GM06990 (cell line): ENCODE results near the gene TOGARAM2.

ENCODE experiments used
- DNase-seq: peaks from one replicate; pipeline ENCODE4 v3.0.0-alpha.2; 2011; ENCODE audit not compliant: insufficient read length; ENCODE audit errors: extremely low read depth
- H3K27me3 ChIP-seq: replicated peaks from 2 replicates; pipeline ENCODE4 v1.6.0; 2011; ENCODE audit warnings: low read length; ENCODE audit not compliant: control insufficient read depth, insufficient read depth
- H3K36me3 ChIP-seq: 2 replicates; pipeline ENCODE4 v1.5.1; 2011; ENCODE audit warnings: low read length; ENCODE audit not compliant: control insufficient read depth, insufficient read depth
- H3K4me3 ChIP-seq: replicated peaks from 2 replicates; pipeline ENCODE4 v1.5.1; 2011; ENCODE audit warnings: low read depth, mild to moderate bottlenecking, control low read depth, low read length
- CTCF ChIP-seq: IDR thresholded peaks from 2 replicates; pipeline ENCODE4 v1.5.1; 2011; ENCODE audit warnings: low read length, control low read depth, mild to moderate bottlenecking, inconsistent platforms; ENCODE audit not compliant: insufficient read depth, poor library complexity, severe bottlenecking

Gene TOGARAM2

GRCh38 chr2:29017716-29018435 lies 36.8 kb downstream of the TOGARAM2 start:
- TF ChIP-seq CTCF = no peak
- no peaks in the 10 kb centered on the region for H3K36me3 ChIP-seq
- H3K27me3 ChIP-seq = no peaks in the 10 kb centered on the region
- no peak for DNase-seq
- H3K4me3 ChIP-seq = no peak overlapping the region

GRCh38 chr2:29021886-29022285 lies 40.8 kb downstream of the TOGARAM2 start:
- Histone ChIP-seq H3K4me3 (no peak overlapping the region), H3K27me3 (no peaks in the 10 kb centered on the region; the same call in 1 of the 2 replicates), H3K36me3 (no peaks in the 10 kb centered on the region)
- DNase-seq = no peak
- TF ChIP-seq CTCF = no peak

GRCh38 chr2:29022679-29023078 lies 41.6 kb downstream of the TOGARAM2 start:
- no peak for TF ChIP-seq CTCF
- no peak overlapping the region for H3K4me3 ChIP-seq
- no peaks in the 10 kb centered on the region; the same call in 1 of the 2 replicates for H3K27me3 ChIP-seq
- H3K36me3 ChIP-seq = no peaks in the 10 kb centered on the region
- DNase-seq = no peak

GRCh38 chr2:29023188-29023587 lies 42.1 kb downstream of the TOGARAM2 start:
- no peak for TF ChIP-seq CTCF
- Histone ChIP-seq H3K36me3 (no peaks in the 10 kb centered on the region), H3K27me3 (no peaks in the 10 kb centered on the region; the same call in 1 of the 2 replicates), H3K4me3 (no peak overlapping the region)
- DNase-seq = no peak

- TF ChIP-seq CTCF = no peak
- Histone ChIP-seq H3K27me3 (no peaks in the 10 kb centered on the region; the same call in 1 of the 2 replicates), H3K36me3 (no peaks in the 10 kb centered on the region), H3K4me3 (no peak overlapping the region)
- no peak for DNase-seq
These were observed 43.9 kb downstream of the TOGARAM2 start for GRCh38 chr2:29024882-29025430.
